BLaER1 (cell line): Measurements from ENCODE around the gene NAALADL2.

ENCODE experiments used
- H3K27ac ChIP-seq: shearing (Covaris generic); formaldehyde crosslinking; 2 replicates; pipeline ENCODE4 v1.8.1; 2022
- H3K27me3 ChIP-seq: shearing (Covaris generic); formaldehyde crosslinking; 2 replicates; pipeline ENCODE4 v1.8.1; 2022
- H3K36me3 ChIP-seq: shearing (Covaris generic); formaldehyde crosslinking; 2 replicates; pipeline ENCODE4 v1.8.1; 2022
- H3K4me1 ChIP-seq: shearing (Covaris generic); formaldehyde crosslinking; 2 replicates; pipeline ENCODE4 v1.8.1; 2022
- H3K4me2 ChIP-seq: shearing (Covaris generic); formaldehyde crosslinking; 2 replicates; pipeline ENCODE4 v1.8.1; 2022
- H3K4me3 ChIP-seq: shearing (Covaris generic); formaldehyde crosslinking; 2 replicates; pipeline ENCODE4 v1.8.1; 2022
- H3K9ac ChIP-seq: shearing (Covaris generic); formaldehyde crosslinking; 2 replicates; pipeline ENCODE4 v1.8.1; 2022
- H3K9me3 ChIP-seq: shearing (Covaris generic); formaldehyde crosslinking; 2 replicates; pipeline ENCODE4 v1.8.1; 2022
- H4K20me1 ChIP-seq: shearing (Covaris generic); formaldehyde crosslinking; 2 replicates; pipeline ENCODE4 v1.8.1; 2022
- Cebpa-rat ChIP-seq: shearing (Covaris generic); IDR thresholded peaks from 2 replicates; pipeline ENCODE4 v1.8.1; 2022

The NAALADL2 gene

DNA sequence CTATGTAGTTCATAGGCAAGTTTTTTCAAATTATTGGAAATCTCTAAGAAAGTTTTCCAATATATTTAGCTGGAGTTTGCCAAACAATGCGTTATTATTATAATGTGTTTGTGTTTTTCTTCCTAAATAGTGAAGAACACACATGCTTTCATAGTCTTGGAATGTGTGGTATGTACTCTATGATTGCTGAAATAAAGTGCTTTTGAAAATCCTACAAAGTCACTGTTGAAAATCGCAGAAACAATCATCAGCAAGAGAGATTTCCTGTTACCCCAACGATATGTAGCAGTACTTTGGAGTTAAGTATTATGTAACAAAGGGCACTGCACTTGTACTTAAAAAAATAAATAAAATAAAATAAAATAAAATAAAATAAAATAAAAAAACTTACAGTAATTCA lies 796.2 kb downstream of the NAALADL2 start:
- H3K4me1 ChIP-seq = no peaks in the 10 kb centered on the region
- H3K27ac ChIP-seq = no peak overlapping the region
- no peaks in the 10 kb centered on the region for H3K36me3 ChIP-seq
- no peaks in the 10 kb centered on the region for H3K9me3 ChIP-seq
- H3K9ac ChIP-seq = no peak overlapping the region
- no peaks in the 10 kb centered on the region for H3K27me3 ChIP-seq
- H3K4me3 ChIP-seq = no peak overlapping the region
- TF ChIP-seq Cebpa-rat = no peak
- no peaks in the 10 kb centered on the region for H4K20me1 ChIP-seq
- no peak overlapping the region for H3K4me2 ChIP-seq

DNA sequence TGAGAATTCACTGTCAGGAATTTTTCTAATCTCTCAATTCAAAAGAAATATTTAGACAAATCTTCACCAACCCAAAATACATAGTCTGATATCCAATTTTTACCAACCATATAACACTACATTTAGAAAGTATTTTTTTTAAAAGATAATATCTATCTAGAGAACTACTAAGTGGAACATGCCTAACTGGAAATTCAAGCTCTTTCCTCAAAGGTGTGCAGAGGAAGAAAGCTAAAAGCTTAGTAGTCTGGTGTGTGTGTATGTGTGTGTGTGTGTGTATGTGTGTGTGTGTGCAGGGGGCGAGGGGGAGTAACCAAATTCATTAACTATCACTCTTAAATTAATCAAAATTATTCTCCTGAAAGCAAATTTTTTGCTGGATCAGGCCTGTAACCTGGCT lies 797.3 kb downstream of the NAALADL2 start:
- no peak for TF ChIP-seq Cebpa-rat
- no peak overlapping the region for H3K9ac ChIP-seq
- no peak overlapping the region for H3K27ac ChIP-seq
- H3K9me3 ChIP-seq = no peaks in the 10 kb centered on the region
- H3K4me2 ChIP-seq = no peak overlapping the region
- no peak overlapping the region for H3K4me3 ChIP-seq
- no peaks in the 10 kb centered on the region for H4K20me1 ChIP-seq
- H3K27me3 ChIP-seq = no peaks in the 10 kb centered on the region
- no peaks in the 10 kb centered on the region for H3K4me1 ChIP-seq
- H3K36me3 ChIP-seq = no peaks in the 10 kb centered on the region

DNA sequence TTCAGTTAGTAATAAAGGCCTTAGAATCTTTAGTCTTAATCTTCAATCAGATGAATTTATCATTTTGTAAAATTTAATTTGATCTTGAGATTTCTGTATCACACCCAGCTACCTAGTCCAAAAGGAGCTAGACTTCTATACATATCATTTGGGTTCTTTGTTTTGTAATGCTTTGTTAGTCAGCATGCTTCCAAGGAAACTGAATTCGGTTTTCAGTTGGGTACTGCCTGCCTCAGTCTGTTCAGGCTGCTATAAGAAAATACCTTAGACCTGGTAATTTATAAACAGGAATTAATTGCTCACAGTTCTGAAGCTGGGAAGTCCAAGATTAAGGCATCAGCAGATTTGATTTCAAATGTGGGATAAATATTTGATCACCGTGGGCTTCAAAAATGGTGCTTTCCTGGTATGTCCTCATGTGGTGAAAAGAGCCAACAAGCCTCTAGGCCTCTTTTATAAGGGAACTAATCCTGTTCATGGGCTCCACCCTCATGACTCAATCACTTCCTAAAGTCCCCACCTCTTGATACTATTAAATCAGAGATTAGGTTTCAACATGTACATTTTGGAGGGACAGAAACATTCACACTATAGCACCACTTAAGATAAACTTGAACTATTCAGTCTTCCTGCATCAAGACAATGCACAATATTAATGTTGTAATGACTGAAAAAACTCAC lies 800.7 kb downstream of the NAALADL2 start:
- Histone ChIP-seq H3K4me3 (no peak overlapping the region), H3K4me2 (no peak overlapping the region), H4K20me1 (no peaks in the 10 kb centered on the region), H3K9ac (no peak overlapping the region), H3K27ac (no peak overlapping the region), H3K9me3 (no peaks in the 10 kb centered on the region), H3K36me3 (no peaks in the 10 kb centered on the region), H3K4me1 (no peaks in the 10 kb centered on the region), H3K27me3 (no peaks in the 10 kb centered on the region)
- TF ChIP-seq Cebpa-rat = no peak

DNA sequence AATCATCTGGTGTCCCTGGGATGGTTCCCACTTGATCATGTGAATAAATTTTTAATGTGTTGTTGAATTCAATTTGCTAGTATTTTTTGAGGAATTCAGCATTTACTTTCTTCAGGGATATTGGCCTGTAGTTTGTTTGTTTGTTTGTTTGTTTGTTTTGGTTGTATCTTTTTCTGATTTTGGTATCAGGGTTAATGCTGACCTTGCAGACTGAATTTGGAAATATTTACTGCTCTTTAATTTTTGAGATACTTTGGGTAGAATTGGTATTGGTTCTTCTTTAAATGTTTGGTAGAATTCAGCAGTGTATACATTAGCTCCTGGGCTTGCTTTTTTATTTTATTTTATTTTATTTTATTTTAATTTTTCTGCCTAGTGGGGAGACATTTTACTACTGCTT lies 803.7 kb downstream of the NAALADL2 start:
- H3K4me1 ChIP-seq = no peaks in the 10 kb centered on the region
- H3K36me3 ChIP-seq = no peaks in the 10 kb centered on the region
- no peak overlapping the region for H3K4me3 ChIP-seq
- no peak overlapping the region for H3K9ac ChIP-seq
- H3K9me3 ChIP-seq = no peaks in the 10 kb centered on the region
- no peaks in the 10 kb centered on the region for H3K27me3 ChIP-seq
- no peaks in the 10 kb centered on the region for H4K20me1 ChIP-seq
- no peak overlapping the region for H3K27ac ChIP-seq
- H3K4me2 ChIP-seq = no peak overlapping the region
- no peak for TF ChIP-seq Cebpa-rat

DNA sequence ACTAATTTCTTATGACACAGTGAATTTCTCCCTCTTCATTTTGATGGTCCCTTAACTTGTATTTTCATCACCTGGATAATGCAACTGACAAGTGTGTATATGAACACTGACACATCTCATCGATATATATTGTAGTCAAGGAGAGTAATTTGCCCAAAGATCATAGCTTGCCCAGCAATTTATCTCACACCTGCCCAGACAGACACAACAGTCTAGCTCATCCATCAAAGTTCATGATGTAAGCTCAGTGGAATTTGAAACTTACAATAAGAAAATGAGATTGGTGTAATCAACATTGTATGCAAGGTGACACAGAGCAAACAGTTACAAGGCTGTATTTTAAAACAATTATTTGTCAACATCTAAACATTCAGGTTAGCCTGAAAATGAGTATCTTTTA lies 805.8 kb downstream of the NAALADL2 start:
- H3K36me3 ChIP-seq = no peaks in the 10 kb centered on the region
- H3K4me2 ChIP-seq = no peak overlapping the region
- H3K4me3 ChIP-seq = no peak overlapping the region
- H3K9ac ChIP-seq = no peak overlapping the region
- H3K9me3 ChIP-seq = no peaks in the 10 kb centered on the region
- TF ChIP-seq Cebpa-rat = no peak
- no peaks in the 10 kb centered on the region for H4K20me1 ChIP-seq
- H3K27ac ChIP-seq = no peak overlapping the region
- no peaks in the 10 kb centered on the region for H3K4me1 ChIP-seq
- H3K27me3 ChIP-seq = no peaks in the 10 kb centered on the region

DNA sequence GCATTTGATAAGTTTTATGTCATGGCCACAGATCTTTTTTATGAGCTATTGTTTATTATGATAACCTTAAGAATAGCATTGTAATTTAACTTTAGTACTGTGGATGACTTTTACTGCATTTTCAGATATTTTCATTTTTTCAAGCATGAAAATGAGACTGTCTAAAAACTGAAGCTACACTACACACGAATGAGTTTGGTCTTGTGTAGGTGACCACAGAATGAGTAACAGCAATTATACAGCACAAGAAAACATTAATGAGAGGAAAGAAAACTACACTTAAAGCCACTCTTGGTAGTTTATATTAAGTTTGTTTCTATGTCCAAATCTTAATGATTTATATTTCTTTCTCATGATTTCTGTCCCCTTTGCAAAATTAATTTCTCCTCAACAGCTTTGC lies 809.2 kb downstream of the NAALADL2 start:
- no peak overlapping the region for H3K27ac ChIP-seq
- no peaks in the 10 kb centered on the region for H4K20me1 ChIP-seq
- H3K4me2 ChIP-seq = no peak overlapping the region
- no peaks in the 10 kb centered on the region for H3K27me3 ChIP-seq
- H3K9me3 ChIP-seq = no peaks in the 10 kb centered on the region
- no peak overlapping the region for H3K4me3 ChIP-seq
- H3K9ac ChIP-seq = no peak overlapping the region
- TF ChIP-seq Cebpa-rat = no peak
- no peaks in the 10 kb centered on the region for H3K4me1 ChIP-seq
- H3K36me3 ChIP-seq = no peaks in the 10 kb centered on the region

DNA sequence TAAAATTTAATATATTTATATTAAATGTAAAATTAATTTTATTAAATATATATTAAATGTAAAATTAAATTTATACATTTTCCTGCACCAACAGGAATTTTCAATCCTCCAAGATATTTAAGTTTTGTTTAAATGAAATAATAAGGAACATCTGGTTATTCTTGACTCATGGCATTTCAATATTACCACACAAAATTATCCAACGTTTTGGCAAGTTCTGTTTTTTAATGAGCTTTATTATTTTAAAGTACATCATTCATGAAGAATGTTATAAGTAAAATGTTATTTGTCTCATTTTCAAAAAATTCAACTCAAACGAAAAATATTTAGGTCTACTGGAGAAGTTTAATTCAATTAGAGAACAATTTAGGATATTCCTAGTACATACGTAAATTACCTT lies 811.4 kb downstream of the NAALADL2 start:
- no peak overlapping the region for H3K4me3 ChIP-seq
- no peak overlapping the region for H3K27ac ChIP-seq
- no peak overlapping the region for H3K9ac ChIP-seq
- H3K4me1 ChIP-seq = no peaks in the 10 kb centered on the region
- H3K9me3 ChIP-seq = no peaks in the 10 kb centered on the region
- no peaks in the 10 kb centered on the region for H3K27me3 ChIP-seq
- H4K20me1 ChIP-seq = no peaks in the 10 kb centered on the region
- H3K4me2 ChIP-seq = no peak overlapping the region
- no peaks in the 10 kb centered on the region for H3K36me3 ChIP-seq
- no peak for TF ChIP-seq Cebpa-rat

DNA sequence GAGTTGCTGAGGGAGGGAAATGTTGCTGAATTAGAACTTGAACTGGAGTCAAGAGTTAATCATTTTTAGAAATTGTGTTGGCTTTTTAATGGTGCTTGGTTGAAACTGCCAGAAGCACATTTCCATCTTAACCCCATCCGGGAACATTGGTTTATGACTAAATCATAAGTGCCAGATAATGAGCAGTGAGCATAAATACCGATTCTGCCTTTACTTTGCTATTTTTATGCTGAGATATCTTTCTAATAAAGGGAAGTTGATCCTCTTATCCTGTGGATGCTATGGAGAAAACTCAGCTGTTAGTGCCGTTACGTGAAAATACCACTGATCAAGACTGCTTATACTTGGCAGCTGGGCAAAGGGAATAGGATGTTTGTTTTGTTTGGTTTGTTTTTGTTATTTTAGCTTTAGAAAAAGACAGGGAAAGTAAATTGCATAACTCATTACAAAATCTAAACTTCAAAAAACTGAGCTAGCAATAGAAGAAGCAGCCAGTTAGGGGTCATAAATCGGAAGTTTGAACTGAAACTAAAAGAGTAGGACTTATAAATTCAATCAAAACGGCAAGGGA lies 813.1 kb downstream of the NAALADL2 start:
- Histone ChIP-seq H3K27me3 (no peaks in the 10 kb centered on the region), H3K9ac (no peak overlapping the region), H4K20me1 (no peaks in the 10 kb centered on the region), H3K9me3 (no peaks in the 10 kb centered on the region), H3K4me2 (no peak overlapping the region), H3K4me1 (no peaks in the 10 kb centered on the region), H3K27ac (no peak overlapping the region), H3K4me3 (no peak overlapping the region), H3K36me3 (no peaks in the 10 kb centered on the region)
- TF ChIP-seq Cebpa-rat = no peak

DNA sequence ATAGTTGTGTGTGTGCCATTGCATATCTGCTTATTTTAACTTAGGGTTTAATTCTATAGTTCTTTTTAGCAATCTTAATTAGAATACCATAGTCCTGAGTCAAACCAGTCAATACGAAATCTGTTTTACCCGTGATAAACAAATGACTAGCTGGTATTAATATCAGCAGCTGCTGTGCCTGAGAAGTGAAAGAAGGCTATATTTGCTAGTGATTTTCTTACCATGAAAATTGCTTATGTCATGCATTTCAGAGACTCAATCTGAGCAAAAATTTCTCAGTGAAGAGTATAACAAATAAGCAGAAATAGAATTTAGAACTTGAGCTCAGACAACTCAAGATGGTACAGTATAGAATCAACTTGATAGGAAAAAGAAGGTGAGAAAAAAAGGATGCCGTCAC lies 820.4 kb downstream of the NAALADL2 start:
- no peak for TF ChIP-seq Cebpa-rat
- no peaks in the 10 kb centered on the region; the same call in 1 of the 2 replicates for H3K9me3 ChIP-seq
- H3K9ac ChIP-seq = no peak overlapping the region
- no peak overlapping the region for H3K4me2 ChIP-seq
- no peak overlapping the region for H3K4me3 ChIP-seq
- no peaks in the 10 kb centered on the region for H4K20me1 ChIP-seq
- no peak overlapping the region for H3K27ac ChIP-seq
- no peaks in the 10 kb centered on the region for H3K27me3 ChIP-seq
- no peaks in the 10 kb centered on the region for H3K4me1 ChIP-seq
- no peaks in the 10 kb centered on the region for H3K36me3 ChIP-seq

DNA sequence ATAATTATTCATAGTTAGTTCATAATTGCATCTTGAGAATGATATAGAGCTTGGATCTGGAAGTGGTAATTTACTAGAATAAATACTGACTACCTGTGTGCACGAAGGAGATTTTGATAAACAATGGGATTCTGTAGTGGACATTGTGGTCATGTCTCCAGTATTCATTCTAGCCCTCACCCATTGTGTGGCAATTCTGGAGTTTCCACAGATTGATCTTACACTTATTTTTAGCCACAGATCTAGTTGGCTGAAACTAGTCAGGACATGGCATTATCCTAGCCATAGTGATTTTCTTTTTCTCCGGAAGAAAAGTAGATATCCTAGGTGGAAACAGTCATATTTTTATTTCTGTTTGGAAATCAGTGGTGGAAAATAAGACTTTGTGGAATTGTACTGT lies 833.1 kb downstream of the NAALADL2 start:
- H3K4me2 ChIP-seq = no peak overlapping the region
- H4K20me1 ChIP-seq = no peaks in the 10 kb centered on the region
- no peaks in the 10 kb centered on the region for H3K36me3 ChIP-seq
- TF ChIP-seq Cebpa-rat = no peak
- no peaks in the 10 kb centered on the region for H3K4me1 ChIP-seq
- no peaks in the 10 kb centered on the region for H3K9me3 ChIP-seq
- H3K27me3 ChIP-seq = no peaks in the 10 kb centered on the region
- H3K9ac ChIP-seq = no peak overlapping the region
- no peak overlapping the region for H3K27ac ChIP-seq
- H3K4me3 ChIP-seq = no peak overlapping the region

DNA sequence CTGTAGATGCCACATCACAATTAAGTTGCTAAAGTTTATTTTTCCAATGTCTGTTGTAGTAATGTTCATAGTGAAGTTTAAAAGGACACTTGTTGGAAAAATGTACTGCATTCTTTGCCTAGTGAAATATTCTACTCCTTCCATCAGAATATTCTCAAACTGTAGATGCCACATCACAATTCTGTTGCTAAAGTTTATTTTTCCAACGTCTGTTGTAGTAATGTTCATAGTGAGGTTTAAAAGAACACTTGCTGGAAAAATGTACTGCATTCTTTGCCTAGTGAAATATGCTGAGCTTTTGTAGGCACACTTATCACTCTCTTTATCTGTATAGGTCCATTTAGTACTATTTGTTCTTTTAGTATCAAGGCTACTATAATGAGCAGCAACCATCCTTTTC lies 836.1 kb downstream of the NAALADL2 start:
- Histone ChIP-seq H3K4me3 (no peak overlapping the region), H4K20me1 (no peaks in the 10 kb centered on the region), H3K36me3 (no peaks in the 10 kb centered on the region), H3K9ac (no peak overlapping the region), H3K4me2 (no peak overlapping the region), H3K9me3 (no peaks in the 10 kb centered on the region), H3K27me3 (no peaks in the 10 kb centered on the region), H3K27ac (no peak overlapping the region), H3K4me1 (no peaks in the 10 kb centered on the region)
- TF ChIP-seq Cebpa-rat = no peak
